Measurements from ENCODE around the gene ROPN1B.

ROPN1B gene

DNA sequence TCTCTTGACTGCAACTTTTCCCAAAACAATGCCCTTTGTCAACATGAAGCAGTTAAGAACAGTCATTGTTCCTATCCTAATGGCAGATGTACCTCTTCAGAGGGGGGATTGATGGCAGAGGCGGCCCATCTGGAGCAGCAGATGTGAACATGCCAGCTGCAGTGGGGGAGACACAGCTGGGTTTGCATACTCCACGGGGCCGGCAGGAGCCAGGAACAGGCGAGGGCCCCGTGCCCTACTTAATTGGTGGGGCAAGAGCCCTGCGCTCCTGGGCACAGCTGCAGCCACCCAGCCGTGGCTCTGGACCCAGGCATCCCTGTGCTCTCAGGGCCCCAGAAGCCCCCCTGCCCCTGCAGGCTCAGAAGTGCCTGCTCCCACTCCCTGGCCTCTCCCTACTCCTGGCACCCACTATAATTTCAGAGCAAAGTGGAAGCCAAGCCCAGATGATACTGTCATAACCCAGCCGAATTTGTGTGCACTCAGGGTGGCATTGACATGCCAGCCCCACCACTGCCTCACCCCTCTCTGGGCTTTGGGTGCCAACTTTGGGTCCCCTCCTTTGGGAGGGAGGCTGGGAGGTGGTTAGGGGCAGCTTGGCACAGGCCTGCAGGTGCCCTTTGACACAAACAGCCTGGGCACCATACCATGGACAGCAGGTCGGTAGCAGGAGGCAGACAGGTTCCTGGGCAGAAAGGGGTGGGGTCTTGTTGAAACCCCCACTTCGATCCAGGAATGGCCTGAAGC is 34.6 kb downstream of the ROPN1B start:
- TF ChIP-seq, protein P1, sequence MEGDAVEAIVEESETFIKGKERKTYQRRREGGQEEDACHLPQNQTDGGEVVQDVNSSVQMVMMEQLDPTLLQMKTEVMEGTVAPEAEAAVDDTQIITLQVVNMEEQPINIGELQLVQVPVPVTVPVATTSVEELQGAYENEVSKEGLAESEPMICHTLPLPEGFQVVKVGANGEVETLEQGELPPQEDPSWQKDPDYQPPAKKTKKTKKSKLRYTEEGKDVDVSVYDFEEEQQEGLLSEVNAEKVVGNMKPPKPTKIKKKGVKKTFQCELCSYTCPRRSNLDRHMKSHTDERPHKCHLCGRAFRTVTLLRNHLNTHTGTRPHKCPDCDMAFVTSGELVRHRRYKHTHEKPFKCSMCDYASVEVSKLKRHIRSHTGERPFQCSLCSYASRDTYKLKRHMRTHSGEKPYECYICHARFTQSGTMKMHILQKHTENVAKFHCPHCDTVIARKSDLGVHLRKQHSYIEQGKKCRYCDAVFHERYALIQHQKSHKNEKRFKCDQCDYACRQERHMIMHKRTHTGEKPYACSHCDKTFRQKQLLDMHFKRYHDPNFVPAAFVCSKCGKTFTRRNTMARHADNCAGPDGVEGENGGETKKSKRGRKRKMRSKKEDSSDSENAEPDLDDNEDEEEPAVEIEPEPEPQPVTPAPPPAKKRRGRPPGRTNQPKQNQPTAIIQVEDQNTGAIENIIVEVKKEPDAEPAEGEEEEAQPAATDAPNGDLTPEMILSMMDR (IDR thresholded peaks at IDR 0.05; ENCODE audit: low read depth, low read length), result no peak
- no peak for DNase-seq (ENCODE audit: low read depth, low spot score)
- no peak overlapping the region for H3K4me3 ChIP-seq (ENCODE audit: low read depth, low read length)
- in situ Hi-C loops (cut with HindIII; ENCODE audit: low sequenced_read_pairs), result no loop called here

DNA sequence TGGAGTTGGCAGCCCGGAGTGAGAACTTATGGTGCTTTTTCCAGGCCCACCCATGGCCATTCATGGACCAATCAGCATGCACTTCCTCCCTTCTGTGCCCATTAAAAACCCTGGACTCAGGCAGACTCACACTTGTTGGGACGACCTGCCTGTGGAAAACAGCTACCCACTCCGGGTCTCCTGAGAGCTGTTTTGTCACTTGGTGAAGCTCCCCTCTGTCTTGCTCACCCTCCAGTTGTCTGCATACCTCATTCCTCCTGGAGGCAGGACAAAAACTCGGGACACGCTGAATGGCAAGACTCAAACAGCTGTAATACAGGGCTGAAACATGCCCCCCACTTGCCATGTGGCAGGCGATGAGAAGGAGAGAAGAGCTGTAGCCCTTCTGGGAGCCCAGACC is 35.2 kb downstream of the ROPN1B start:
- no peak overlapping the region for H3K4me3 ChIP-seq (ENCODE audit: low read depth, low read length)
- DNase-seq (ENCODE audit: low read depth, low spot score), result no peak
- in situ Hi-C loops (cut with HindIII; ENCODE audit: low sequenced_read_pairs), result no loop called here
- TF ChIP-seq, protein P1 (IDR thresholded peaks at IDR 0.05; ENCODE audit: low read depth, low read length), result no peak

DNA sequence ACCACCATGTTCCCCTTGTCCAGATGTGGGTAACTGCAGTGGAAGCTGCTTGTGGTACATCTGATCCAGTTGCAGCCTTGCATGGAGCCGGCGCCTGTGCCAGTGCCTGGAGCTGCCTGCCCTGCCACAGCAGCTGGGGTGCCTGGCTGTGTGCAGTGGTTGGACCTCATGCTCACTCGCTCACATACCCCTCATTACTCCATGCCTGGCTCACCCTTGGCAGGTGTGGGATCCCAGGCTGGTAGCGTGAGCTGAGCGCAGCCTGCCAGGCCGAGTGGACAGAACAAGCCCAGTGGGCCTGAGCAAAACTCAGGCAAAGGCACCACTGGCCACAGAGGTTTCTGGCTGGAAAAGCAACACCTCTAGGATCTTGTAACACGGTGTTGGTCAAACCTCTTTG is 35.7 kb downstream of the ROPN1B start:
- TF ChIP-seq, protein P1 (IDR thresholded peaks at IDR 0.05; ENCODE audit: low read depth, low read length), result no peak
- no peak overlapping the region for H3K4me3 ChIP-seq (ENCODE audit: low read depth, low read length)
- in situ Hi-C loops (cut with HindIII; ENCODE audit: low sequenced_read_pairs), result no loop called here
- no peak for DNase-seq (ENCODE audit: low read depth, low spot score)

DNA sequence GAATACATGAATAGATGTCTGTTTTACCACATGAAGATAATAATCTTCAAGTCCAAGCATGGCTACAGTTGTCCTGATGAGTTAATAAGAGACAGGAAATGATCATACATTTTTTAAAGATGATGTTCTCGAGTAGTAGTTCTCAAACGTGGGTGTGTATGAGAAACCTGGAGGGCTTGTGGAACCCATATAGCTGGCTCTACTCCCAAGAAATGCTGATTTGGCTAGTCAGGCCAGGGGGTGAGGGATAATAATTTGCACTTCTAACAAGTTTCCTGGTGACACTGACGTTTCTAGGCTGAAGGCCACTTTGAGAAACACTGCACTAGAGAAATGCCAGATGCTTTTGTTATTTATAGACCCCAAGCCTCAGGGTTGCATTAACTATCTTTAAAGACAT is 37.0 kb downstream of the ROPN1B start:
- TF ChIP-seq, protein P1 (IDR thresholded peaks at IDR 0.05; ENCODE audit: low read depth, low read length), result no peak
- in situ Hi-C loops (cut with HindIII; ENCODE audit: low sequenced_read_pairs), result no loop called here
- H3K4me3 ChIP-seq (ENCODE audit: low read depth, low read length), result no peak overlapping the region
- peak; percentile 22 for DNase-seq (ENCODE audit: low read depth, low spot score)

DNA sequence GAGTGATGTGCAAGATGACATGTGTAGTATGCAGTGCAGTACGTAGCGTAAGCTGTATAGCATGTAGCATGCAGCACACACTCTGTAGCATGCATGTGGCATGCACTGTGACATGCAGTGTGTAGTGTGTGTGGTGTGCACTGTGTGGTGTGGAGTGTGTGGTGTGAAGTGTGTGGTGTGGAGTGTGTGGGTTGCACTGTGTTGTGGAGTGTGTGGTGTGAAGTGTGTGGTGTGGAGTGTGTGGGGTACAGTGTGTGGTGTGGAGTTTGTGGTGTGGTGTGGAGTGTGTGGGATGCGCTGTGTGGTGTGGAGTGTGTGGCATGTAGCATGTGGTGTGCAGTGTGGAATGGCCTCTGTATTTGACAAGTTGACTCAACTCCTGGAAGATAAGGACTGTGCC is 39.2 kb downstream of the ROPN1B start:
- no peak overlapping the region for H3K4me3 ChIP-seq (ENCODE audit: low read depth, low read length)
- in situ Hi-C loops (cut with HindIII; ENCODE audit: low sequenced_read_pairs), result no loop called here
- TF ChIP-seq, protein P1 (IDR thresholded peaks at IDR 0.05; ENCODE audit: low read depth, low read length), result no peak
- DNase-seq (ENCODE audit: low read depth, low spot score), result no peak

DNA sequence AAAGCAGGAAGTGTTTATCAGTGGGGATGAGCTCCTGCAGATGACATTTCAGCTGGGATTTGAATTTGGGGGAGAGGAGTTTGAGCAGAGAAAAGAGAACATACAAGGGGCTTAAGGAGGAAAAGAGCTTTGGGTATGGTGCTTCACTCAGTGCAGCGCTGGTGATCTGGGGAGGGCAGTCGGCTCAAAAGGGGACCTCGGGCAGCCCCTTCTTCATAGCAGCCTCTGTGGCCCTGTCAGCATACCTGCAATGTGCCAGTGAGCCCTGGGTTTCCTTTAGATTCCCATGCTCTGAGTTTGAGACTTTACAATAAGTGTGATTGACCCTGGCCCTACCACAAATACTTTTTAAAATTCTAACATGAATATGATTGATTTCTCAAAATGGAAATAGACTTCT is 40.2 kb downstream of the ROPN1B start:
- no peak for DNase-seq (ENCODE audit: low read depth, low spot score)
- no peak overlapping the region for H3K4me3 ChIP-seq (ENCODE audit: low read depth, low read length)
- in situ Hi-C loops (cut with HindIII; ENCODE audit: low sequenced_read_pairs), result no loop called here
- TF ChIP-seq, protein P1 (IDR thresholded peaks at IDR 0.05; ENCODE audit: low read depth, low read length), result no peak
